OCI-LY7 (cell line): Measurements from ENCODE around the gene SMURF2. TPM values are rescaled to one million over a fixed set of nuclear protein-coding genes. Genes with fewer than 3 reads are reported as not detected.

Source experiments
- BruUV-seq: library from RNA; stranded (reverse); fragments of 400-500 nt; replicated peaks from 2 replicates; lab custom pipeline; 2021; lab: Mats Ljungman, UMichigan
- CTCF ChIA-PET: fragments of 300-600 bp; sonication (Branson Sonifier 250); formaldehyde crosslinking; loops from one replicate; lab custom pipeline; 2022; ENCODE audit warnings: antibody characterized with exemption; ENCODE audit not compliant: unreplicated experiment; lab: Charles Lee
- POLR2A ChIA-PET: fragments of 300-600 bp; sonication (Branson Sonifier 250); formaldehyde crosslinking; loops from one replicate; lab custom pipeline; 2022; ENCODE audit warnings: antibody characterized with exemption; lab: Charles Lee
- DNase-seq: peaks from one replicate; pipeline ENCODE4 v3.0.0-alpha.2; 2015; ENCODE audit warnings: low spot score
- H2AFZ ChIP-seq: fragments of 200-600 bp; sonication (generic), shearing (Covaris generic); 2 replicates; pipeline ENCODE4 v1.6.1; 2014; ENCODE audit warnings: mild to moderate bottlenecking, antibody characterized with exemption, low read length, moderate library complexity
- H3K27ac ChIP-seq: fragments of 200-600 bp; sonication (generic); 2 replicates; pipeline ENCODE4 v1.5.1; 2014; ENCODE audit warnings: mixed run types, low read depth, mild to moderate bottlenecking, moderate library complexity, low read length, inconsistent platforms; ENCODE audit not compliant: poor library complexity, severe bottlenecking
- H3K36me3 ChIP-seq: fragments of 200-600 bp; sonication (generic); 2 replicates; pipeline ENCODE4 v1.6.1; 2014; ENCODE audit warnings: mild to moderate bottlenecking, antibody characterized with exemption, low read length, moderate library complexity, mixed read lengths; ENCODE audit not compliant: insufficient read depth
- H3K4me1 ChIP-seq: fragments of 200-600 bp; sonication (generic); 2 replicates; pipeline ENCODE4 v1.5.1; 2014; ENCODE audit warnings: mild to moderate bottlenecking, low read length; ENCODE audit not compliant: insufficient read depth, poor library complexity, severe bottlenecking
- H3K4me2 ChIP-seq: fragments of 200-600 bp; sonication (generic); 2 replicates; pipeline ENCODE4 v1.6.1; 2014; ENCODE audit warnings: mild to moderate bottlenecking, low read length
- H3K4me3 ChIP-seq: fragments of 200-600 bp; sonication (generic); 2 replicates; pipeline ENCODE4 v1.5.1; 2014; ENCODE audit warnings: mild to moderate bottlenecking, low read depth, low read length; ENCODE audit not compliant: poor library complexity, severe bottlenecking
- H3K79me2 ChIP-seq: fragments of 200-600 bp; sonication (generic); 2 replicates; pipeline ENCODE4 v1.6.1; 2016; ENCODE audit warnings: low read depth, mild to moderate bottlenecking, low read length, moderate library complexity, mixed read lengths; ENCODE audit not compliant: insufficient read depth
- H3K9me2 ChIP-seq: fragments of 200-600 bp; sonication (generic); 2 replicates; pipeline ENCODE4 v1.6.1; 2016; ENCODE audit warnings: mild to moderate bottlenecking, low read length, mixed read lengths; ENCODE audit not compliant: insufficient read depth
- H3K9me3 ChIP-seq: fragments of 200-600 bp; sonication (generic); 2 replicates; pipeline ENCODE4 v1.6.1; 2014; ENCODE audit warnings: mild to moderate bottlenecking, mixed run types, low read length, mixed read lengths
- H4K20me1 ChIP-seq: fragments of 200-600 bp; sonication (generic); 2 replicates; pipeline ENCODE4 v1.6.1; 2014; ENCODE audit warnings: mild to moderate bottlenecking, antibody characterized with exemption, low read length, moderate library complexity, mixed read lengths; ENCODE audit not compliant: insufficient read depth
- EZH2phosphoT487 ChIP-seq: fragments of 200-600 bp; sonication (generic); IDR thresholded peaks from 2 replicates; pipeline ENCODE4 v1.6.1; 2018; ENCODE audit warnings: low read depth, borderline replicate concordance, mild to moderate bottlenecking, mixed run types, antibody characterized with exemption, low read length, moderate library complexity, mixed read lengths
- intact Hi-C: fragments of 100-400 bp; cut with micrococcal nuclease; formaldehyde crosslinking; loops from one replicate; pipeline ENCODE4 v1.10.0; 2022; ENCODE audit not compliant: unreplicated experiment
- total RNA-seq, 2 experiments: library from RNA; depleted of rRNA in 1 of 2; stranded (reverse); fragments of >200 nt in 1 of 2; shearing (Covaris generic) in 1 of 2; gene quantifications; 2 replicates each; pipeline ENCODE4 v1.2.3, GENCODE V29; 2014 to 2022
- TF ChIP-seq, protein P1 (sequence below): fragments of 200-600 bp; sonication (generic); conservative IDR thresholded peaks from 2 replicates; pipeline ENCODE4 v1.5.1; 2014; ENCODE audit warnings: mild to moderate bottlenecking, antibody characterized with exemption, low read length, moderate library complexity, mixed read lengths

Gene SMURF2
- total RNA-seq, 2 experiments from 2014 or later, result 15.6 to 20.8 TPM

DNA sequence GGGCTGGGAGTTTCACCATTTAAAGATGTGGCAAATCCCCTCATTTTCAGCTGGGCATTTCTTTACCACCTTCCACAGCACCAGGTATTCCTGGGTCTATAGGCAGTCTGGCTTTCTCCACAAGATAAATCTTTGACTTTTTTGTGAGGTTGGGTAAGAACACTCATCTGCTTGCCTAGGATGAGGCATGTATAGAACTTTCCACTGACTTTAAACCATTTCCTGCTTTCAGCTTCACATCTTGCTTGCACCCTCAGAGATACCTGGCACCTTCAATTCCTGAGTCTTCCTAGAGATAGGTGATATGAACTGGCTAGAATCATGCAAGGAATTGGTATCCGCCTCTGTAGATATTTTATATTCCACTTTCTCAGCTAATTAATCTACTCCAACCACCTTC, 27.9 kb downstream of the SMURF2 start:
- no TSS peak for BruUV-seq
- Histone ChIP-seq H3K4me2 (no peak overlapping the region), H3K27ac (no peak overlapping the region), H2AFZ (no peak overlapping the region), H4K20me1 (no peaks in the 10 kb centered on the region), H3K9me3 (no peaks in the 10 kb centered on the region), H3K4me1 (peaks cover 6% of the 10 kb centered on the region), H3K36me3 (peaks cover 12% of the 10 kb centered on the region; the same call in 1 of the 2 replicates), H3K79me2 (0 out of 2 replicates have a peak, but pooled peaks cover 3% of the 10 kb centered on the region), H3K9me2 (no peaks in the 10 kb centered on the region), H3K4me3 (no peak overlapping the region)
- DNase-seq, result no peak
- POLR2A ChIA-PET, result no interaction called here
- intact Hi-C loops, result no loop called here
- TF ChIP-seq EZH2phosphoT487, result no peak
- TF ChIP-seq, protein P1, sequence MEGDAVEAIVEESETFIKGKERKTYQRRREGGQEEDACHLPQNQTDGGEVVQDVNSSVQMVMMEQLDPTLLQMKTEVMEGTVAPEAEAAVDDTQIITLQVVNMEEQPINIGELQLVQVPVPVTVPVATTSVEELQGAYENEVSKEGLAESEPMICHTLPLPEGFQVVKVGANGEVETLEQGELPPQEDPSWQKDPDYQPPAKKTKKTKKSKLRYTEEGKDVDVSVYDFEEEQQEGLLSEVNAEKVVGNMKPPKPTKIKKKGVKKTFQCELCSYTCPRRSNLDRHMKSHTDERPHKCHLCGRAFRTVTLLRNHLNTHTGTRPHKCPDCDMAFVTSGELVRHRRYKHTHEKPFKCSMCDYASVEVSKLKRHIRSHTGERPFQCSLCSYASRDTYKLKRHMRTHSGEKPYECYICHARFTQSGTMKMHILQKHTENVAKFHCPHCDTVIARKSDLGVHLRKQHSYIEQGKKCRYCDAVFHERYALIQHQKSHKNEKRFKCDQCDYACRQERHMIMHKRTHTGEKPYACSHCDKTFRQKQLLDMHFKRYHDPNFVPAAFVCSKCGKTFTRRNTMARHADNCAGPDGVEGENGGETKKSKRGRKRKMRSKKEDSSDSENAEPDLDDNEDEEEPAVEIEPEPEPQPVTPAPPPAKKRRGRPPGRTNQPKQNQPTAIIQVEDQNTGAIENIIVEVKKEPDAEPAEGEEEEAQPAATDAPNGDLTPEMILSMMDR, result no peak
- CTCF ChIA-PET, result no interaction called here

DNA sequence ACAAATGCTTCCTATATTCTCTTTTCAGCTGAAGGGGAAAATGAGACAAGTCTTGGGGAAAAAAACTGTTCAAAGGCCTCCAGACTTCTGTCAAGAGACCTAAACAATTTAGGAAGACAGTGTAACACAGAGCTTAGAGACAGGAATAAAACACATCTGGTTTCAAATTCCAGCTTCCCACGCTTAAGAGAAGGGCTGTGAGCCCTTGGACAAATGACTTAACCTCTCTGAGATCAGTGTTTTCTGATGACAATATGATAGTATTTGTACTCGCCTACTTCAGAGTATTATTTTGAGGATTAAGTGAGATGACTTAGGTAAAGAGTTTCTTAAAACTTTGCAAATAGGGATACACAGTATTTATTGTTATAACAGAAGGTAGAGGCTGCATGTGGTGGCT, 29.5 kb downstream of the SMURF2 start:
- H3K4me1 ChIP-seq, result peaks cover 6% of the 10 kb centered on the region
- no peak for DNase-seq
- H3K4me3 ChIP-seq, result no peak overlapping the region
- no peak overlapping the region for H3K27ac ChIP-seq
- no peaks in the 10 kb centered on the region for H4K20me1 ChIP-seq
- H3K36me3 ChIP-seq, result peaks cover 12% of the 10 kb centered on the region; the same call in 1 of the 2 replicates
- peaks cover 3% of the 10 kb centered on the region; the same call in 1 of the 2 replicates for H3K79me2 ChIP-seq
- no peak overlapping the region for H3K4me2 ChIP-seq
- ChIA-PET POLR2A (interaction anchor here (1.4 kb wide), 1 partner anchor 8 kb away, joined by 4 read pairs; no protein-coding TSS in a partner anchor), CTCF (no interaction called here)
- H3K9me3 ChIP-seq, result no peaks in the 10 kb centered on the region
- BruUV-seq, result no TSS peak
- intact Hi-C loops, result no loop called here
- H2AFZ ChIP-seq, result no peak overlapping the region
- H3K9me2 ChIP-seq, result no peaks in the 10 kb centered on the region
- TF ChIP-seq EZH2phosphoT487, result no peak
- TF ChIP-seq, protein P1, result no peak

DNA sequence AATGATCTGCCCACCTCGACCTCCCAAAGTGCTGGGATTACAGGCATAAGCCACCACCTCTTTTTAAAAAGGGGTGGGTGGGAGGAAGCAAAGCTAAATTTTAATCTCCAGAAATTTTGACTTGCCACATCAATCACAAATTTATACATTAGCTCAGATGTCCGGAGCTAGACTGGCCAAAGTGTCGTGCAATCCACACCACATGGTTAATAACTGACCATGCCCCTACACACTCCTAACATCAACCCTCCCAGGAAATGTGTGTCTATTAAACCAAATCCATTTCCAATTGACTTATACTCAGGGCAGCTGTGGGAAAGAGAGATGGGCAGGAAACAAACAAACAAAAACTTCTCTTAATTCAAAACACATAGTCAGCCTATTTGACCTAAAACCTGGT, 29.9 kb downstream of the SMURF2 start:
- ChIA-PET CTCF (no interaction called here), POLR2A (interaction anchor here (1.4 kb wide), 1 partner anchor 8 kb away, joined by 4 read pairs; no protein-coding TSS in a partner anchor)
- no peak overlapping the region for H2AFZ ChIP-seq
- H4K20me1 ChIP-seq, result no peaks in the 10 kb centered on the region
- H3K4me3 ChIP-seq, result no peak overlapping the region
- no peak for DNase-seq
- H3K9me3 ChIP-seq, result no peaks in the 10 kb centered on the region
- BruUV-seq, result no TSS peak
- H3K79me2 ChIP-seq, result peaks cover 3% of the 10 kb centered on the region; the same call in 1 of the 2 replicates
- H3K36me3 ChIP-seq, result peaks cover 12% of the 10 kb centered on the region; the same call in 1 of the 2 replicates
- peaks cover 6% of the 10 kb centered on the region for H3K4me1 ChIP-seq
- no peak overlapping the region for H3K4me2 ChIP-seq
- no peak for TF ChIP-seq EZH2phosphoT487
- TF ChIP-seq, protein P1, result no peak
- intact Hi-C loops, result no loop called here
- no peak overlapping the region for H3K27ac ChIP-seq
- no peaks in the 10 kb centered on the region for H3K9me2 ChIP-seq
